Subcutaneous adipose tissue (tissue), 4 donors: ENCODE results near the gene TMEM108. TPM values are rescaled to one million over a fixed set of nuclear protein-coding genes. Genes with fewer than 3 reads are reported as not detected.

Experiments
- CTCF ChIP-seq: fragments of 450-650 bp; IDR thresholded peaks from one replicate; pipeline ENCODE4 v1.5.1; 2016; ENCODE audit warnings: low read depth, mild to moderate bottlenecking, control low read depth, antibody characterized with exemption, moderate library complexity
- total RNA-seq, 4 donors: library from RNA; depleted of rRNA; stranded (reverse); fragments of >200 nt; gene quantifications; one replicate each; pipeline ENCODE4 v1.1.0, GENCODE V29; 2016

Gene TMEM108
- total RNA-seq, 4 donors from 2014 or later, result 0.66 to 1.0 (median 0.75) TPM; not detected in 1

GRCh38 chr3:133130168-133130567, 92.0 kb downstream of the TMEM108 start:
- no peak for TF ChIP-seq CTCF

GRCh38 chr3:133135306-133135705, 97.1 kb downstream of the TMEM108 start:
- TF ChIP-seq CTCF, result no peak

- TF ChIP-seq CTCF, result no peak
Observed at GRCh38 chr3:133136114-133137041, 98.2 kb downstream of the TMEM108 start.

GRCh38 chr3:133137042-133137996, 99.1 kb downstream of the TMEM108 start:
- no peak for TF ChIP-seq CTCF

- no peak for TF ChIP-seq CTCF
Observed at GRCh38 chr3:133138017-133138416, 99.8 kb downstream of the TMEM108 start.

GRCh38 chr3:133152056-133152455, 113.9 kb downstream of the TMEM108 start:
- no peak for TF ChIP-seq CTCF

GRCh38 chr3:133152681-133153220, 114.6 kb downstream of the TMEM108 start:
- TF ChIP-seq CTCF, result no peak
